ENCODE measurements around the gene DDX24.

Gene DDX24

GRCh38 chr14:94030571-94030970 lies 50.4 kb downstream of the DDX24 start:
- H3K4me1 ChIP-seq (ENCODE audit: control insufficient read depth, insufficient read depth, low read length), result 0 out of 2 replicates have a peak, but pooled peaks cover 3% of the 10 kb centered on the region
- H3K9ac ChIP-seq (ENCODE audit: low read depth, low read length), result no peak overlapping the region
- no peak overlapping the region for H3K27ac ChIP-seq (ENCODE audit: low read depth, low read length)
- no peaks in the 10 kb centered on the region for H3K27me3 ChIP-seq (ENCODE audit: control insufficient read depth, insufficient read depth, low read length)
- H3K4me3 ChIP-seq (ENCODE audit: low read depth, low read length), result no peak overlapping the region
- no peaks in the 10 kb centered on the region for H3K36me3 ChIP-seq (ENCODE audit: control insufficient read depth, insufficient read depth, low read length)
- no peaks in the 10 kb centered on the region; the same call in 1 of the 2 replicates for H3K9me3 ChIP-seq (ENCODE audit: control insufficient read depth, insufficient read depth, low read length)

GRCh38 chr14:94029671-94030203 lies 51.3 kb downstream of the DDX24 start:
- no peak overlapping the region for H3K4me3 ChIP-seq (ENCODE audit: low read depth, low read length)
- no peaks in the 10 kb centered on the region; the same call in 1 of the 2 replicates for H3K9me3 ChIP-seq (ENCODE audit: control insufficient read depth, insufficient read depth, low read length)
- no peaks in the 10 kb centered on the region for H3K36me3 ChIP-seq (ENCODE audit: control insufficient read depth, insufficient read depth, low read length)
- H3K27ac ChIP-seq (ENCODE audit: low read depth, low read length), result no peak overlapping the region
- no peak overlapping the region for H3K9ac ChIP-seq (ENCODE audit: low read depth, low read length)
- 0 out of 2 replicates have a peak, but pooled peaks cover 3% of the 10 kb centered on the region for H3K4me1 ChIP-seq (ENCODE audit: control insufficient read depth, insufficient read depth, low read length)
- no peaks in the 10 kb centered on the region for H3K27me3 ChIP-seq (ENCODE audit: control insufficient read depth, insufficient read depth, low read length)

- no peak overlapping the region for H3K27ac ChIP-seq (ENCODE audit: low read depth, low read length)
- no peaks in the 10 kb centered on the region for H3K27me3 ChIP-seq (ENCODE audit: control insufficient read depth, insufficient read depth, low read length)
- no peaks in the 10 kb centered on the region for H3K4me1 ChIP-seq (ENCODE audit: control insufficient read depth, insufficient read depth, low read length)
- H3K9me3 ChIP-seq (ENCODE audit: control insufficient read depth, insufficient read depth, low read length), result no peaks in the 10 kb centered on the region
- H3K4me3 ChIP-seq (ENCODE audit: low read depth, low read length), result no peak overlapping the region
- H3K9ac ChIP-seq (ENCODE audit: low read depth, low read length), result no peak overlapping the region
- H3K36me3 ChIP-seq (ENCODE audit: control insufficient read depth, insufficient read depth, low read length), result no peaks in the 10 kb centered on the region
These were observed 51.7 kb downstream of the DDX24 start for GRCh38 chr14:94029265-94029664.

- Histone ChIP-seq H3K27me3 (ENCODE audit: control insufficient read depth, insufficient read depth, low read length) (no peaks in the 10 kb centered on the region), H3K36me3 (ENCODE audit: control insufficient read depth, insufficient read depth, low read length) (no peaks in the 10 kb centered on the region), H3K9ac (ENCODE audit: low read depth, low read length) (no peak overlapping the region), H3K27ac (ENCODE audit: low read depth, low read length) (no peak overlapping the region), H3K4me1 (ENCODE audit: control insufficient read depth, insufficient read depth, low read length) (no peaks in the 10 kb centered on the region), H3K4me3 (ENCODE audit: low read depth, low read length) (no peak overlapping the region), H3K9me3 (ENCODE audit: control insufficient read depth, insufficient read depth, low read length) (no peaks in the 10 kb centered on the region)
These were observed 52.6 kb downstream of the DDX24 start for GRCh38 chr14:94028450-94028826.

GRCh38 chr14:94027566-94028449 lies 53.2 kb downstream of the DDX24 start:
- Histone ChIP-seq H3K9me3 (ENCODE audit: control insufficient read depth, insufficient read depth, low read length) (no peaks in the 10 kb centered on the region), H3K36me3 (ENCODE audit: control insufficient read depth, insufficient read depth, low read length) (no peaks in the 10 kb centered on the region), H3K9ac (ENCODE audit: low read depth, low read length) (no peak overlapping the region), H3K4me3 (ENCODE audit: low read depth, low read length) (no peak overlapping the region), H3K27ac (ENCODE audit: low read depth, low read length) (no peak overlapping the region), H3K4me1 (ENCODE audit: control insufficient read depth, insufficient read depth, low read length) (peaks cover 5% of the 10 kb centered on the region), H3K27me3 (ENCODE audit: control insufficient read depth, insufficient read depth, low read length) (no peaks in the 10 kb centered on the region)

GRCh38 chr14:94026889-94027469 lies 54.0 kb downstream of the DDX24 start:
- Histone ChIP-seq H3K4me1 (ENCODE audit: control insufficient read depth, insufficient read depth, low read length) (peaks cover 11% of the 10 kb centered on the region), H3K27me3 (ENCODE audit: control insufficient read depth, insufficient read depth, low read length) (no peaks in the 10 kb centered on the region), H3K27ac (ENCODE audit: low read depth, low read length) (no peak overlapping the region), H3K9me3 (ENCODE audit: control insufficient read depth, insufficient read depth, low read length) (no peaks in the 10 kb centered on the region), H3K36me3 (ENCODE audit: control insufficient read depth, insufficient read depth, low read length) (no peaks in the 10 kb centered on the region), H3K4me3 (ENCODE audit: low read depth, low read length) (peak overlapping the region; percentile 59), H3K9ac (ENCODE audit: low read depth, low read length) (no peak overlapping the region)

- no peaks in the 10 kb centered on the region for H3K36me3 ChIP-seq (ENCODE audit: control insufficient read depth, insufficient read depth, low read length)
- no peaks in the 10 kb centered on the region for H3K27me3 ChIP-seq (ENCODE audit: control insufficient read depth, insufficient read depth, low read length)
- H3K9ac ChIP-seq (ENCODE audit: low read depth, low read length), result no peak within 1 kb of the TSS
- peaks cover 11% of the 10 kb centered on the region for H3K4me1 ChIP-seq (ENCODE audit: control insufficient read depth, insufficient read depth, low read length)
- H3K9me3 ChIP-seq (ENCODE audit: control insufficient read depth, insufficient read depth, low read length), result no peaks in the 10 kb centered on the region
- H3K4me3 ChIP-seq (ENCODE audit: low read depth, low read length), result peak within 1 kb of the TSS; percentile 59
- no peak within 1 kb of the TSS for H3K27ac ChIP-seq (ENCODE audit: low read depth, low read length)
These were observed 54.7 kb downstream of the DDX24 start, which contains the start of gene OTUB2 for GRCh38 chr14:94026173-94026888. Gene OTUB2 (plus strand): TSS chr14:94026340. CDS start chr14:94026538, 198 bp downstream.

GRCh38 chr14:94025720-94026119 lies 55.3 kb downstream of the DDX24 start:
- H3K27me3 ChIP-seq (ENCODE audit: control insufficient read depth, insufficient read depth, low read length), result no peaks in the 10 kb centered on the region
- H3K9me3 ChIP-seq (ENCODE audit: control insufficient read depth, insufficient read depth, low read length), result no peaks in the 10 kb centered on the region
- peaks cover 11% of the 10 kb centered on the region for H3K4me1 ChIP-seq (ENCODE audit: control insufficient read depth, insufficient read depth, low read length)
- H3K36me3 ChIP-seq (ENCODE audit: control insufficient read depth, insufficient read depth, low read length), result no peaks in the 10 kb centered on the region
- no peak overlapping the region for H3K27ac ChIP-seq (ENCODE audit: low read depth, low read length)
- H3K9ac ChIP-seq (ENCODE audit: low read depth, low read length), result no peak overlapping the region
- peak overlapping the region; percentile 59 for H3K4me3 ChIP-seq (ENCODE audit: low read depth, low read length)

GRCh38 chr14:94024549-94024948 lies 56.5 kb downstream of the DDX24 start:
- H3K36me3 ChIP-seq (ENCODE audit: control insufficient read depth, insufficient read depth, low read length), result no peaks in the 10 kb centered on the region
- no peak overlapping the region for H3K4me3 ChIP-seq (ENCODE audit: low read depth, low read length)
- H3K4me1 ChIP-seq (ENCODE audit: control insufficient read depth, insufficient read depth, low read length), result peaks cover 11% of the 10 kb centered on the region
- no peaks in the 10 kb centered on the region for H3K27me3 ChIP-seq (ENCODE audit: control insufficient read depth, insufficient read depth, low read length)
- H3K27ac ChIP-seq (ENCODE audit: low read depth, low read length), result no peak overlapping the region
- H3K9me3 ChIP-seq (ENCODE audit: control insufficient read depth, insufficient read depth, low read length), result no peaks in the 10 kb centered on the region
- no peak overlapping the region for H3K9ac ChIP-seq (ENCODE audit: low read depth, low read length)

GRCh38 chr14:94022532-94023411 lies 58.2 kb downstream of the DDX24 start:
- Histone ChIP-seq H3K27ac (ENCODE audit: low read depth, low read length) (no peak overlapping the region), H3K4me1 (ENCODE audit: control insufficient read depth, insufficient read depth, low read length) (peaks cover 11% of the 10 kb centered on the region), H3K4me3 (ENCODE audit: low read depth, low read length) (no peak overlapping the region), H3K9ac (ENCODE audit: low read depth, low read length) (no peak overlapping the region), H3K36me3 (ENCODE audit: control insufficient read depth, insufficient read depth, low read length) (no peaks in the 10 kb centered on the region), H3K9me3 (ENCODE audit: control insufficient read depth, insufficient read depth, low read length) (no peaks in the 10 kb centered on the region), H3K27me3 (ENCODE audit: control insufficient read depth, insufficient read depth, low read length) (no peaks in the 10 kb centered on the region)

All from HUES48 (cell line).